GOT3 (cell line): ENCODE data around the gene PLPPR1.
"Not testable (repeated sequence)": the region's sequence is repeated elsewhere in the genome, so short reads cannot be mapped to it uniquely, and the experiment has no call there.

Source experiments
- DNase-seq: peaks from one replicate; lab custom pipeline; 2025; ENCODE audit warnings: mixed read lengths; lab: John Stamatoyannopoulos, UW

PLPPR1 gene

DNA sequence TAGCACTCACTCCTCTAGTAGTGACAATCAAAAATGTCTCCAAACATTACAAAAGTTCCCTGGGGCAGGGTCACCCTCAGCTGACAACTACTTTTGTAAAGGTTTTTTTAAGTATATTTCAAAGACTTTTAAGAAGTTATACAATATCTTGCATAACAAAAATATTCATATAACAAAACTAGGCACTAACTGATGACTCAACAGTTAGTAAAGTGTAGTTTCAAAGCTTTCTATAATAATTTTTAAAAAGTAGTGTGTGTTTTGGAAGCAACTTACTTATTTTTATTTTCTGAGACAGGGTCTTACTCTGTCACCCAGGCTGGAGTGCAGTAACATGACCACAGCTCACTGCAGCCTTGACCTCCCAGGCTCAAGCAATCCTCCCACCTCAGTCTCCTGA is 271.4 kb downstream of the PLPPR1 start:
- DNase-seq, result no peak

DNA sequence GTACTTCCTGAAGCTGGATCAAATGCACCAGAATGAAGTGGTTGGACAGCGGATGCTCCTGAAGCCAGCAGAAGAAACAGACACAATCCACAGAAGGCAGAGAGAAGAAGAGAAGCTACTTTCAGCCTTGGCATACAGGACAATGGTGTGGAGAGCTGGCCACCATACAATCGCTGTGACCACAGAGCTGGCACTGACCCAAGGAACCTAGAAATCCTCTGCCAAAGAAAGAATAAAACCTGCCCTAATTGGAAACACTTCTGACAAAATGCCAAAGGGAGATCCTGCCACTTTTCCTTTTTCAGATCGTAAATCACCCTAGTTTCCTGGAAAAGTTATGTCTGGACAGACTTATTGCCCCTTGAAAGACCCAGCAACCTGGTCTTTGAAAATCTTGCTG is 278.5 kb downstream of the PLPPR1 start:
- DNase-seq, result no peak

DNA sequence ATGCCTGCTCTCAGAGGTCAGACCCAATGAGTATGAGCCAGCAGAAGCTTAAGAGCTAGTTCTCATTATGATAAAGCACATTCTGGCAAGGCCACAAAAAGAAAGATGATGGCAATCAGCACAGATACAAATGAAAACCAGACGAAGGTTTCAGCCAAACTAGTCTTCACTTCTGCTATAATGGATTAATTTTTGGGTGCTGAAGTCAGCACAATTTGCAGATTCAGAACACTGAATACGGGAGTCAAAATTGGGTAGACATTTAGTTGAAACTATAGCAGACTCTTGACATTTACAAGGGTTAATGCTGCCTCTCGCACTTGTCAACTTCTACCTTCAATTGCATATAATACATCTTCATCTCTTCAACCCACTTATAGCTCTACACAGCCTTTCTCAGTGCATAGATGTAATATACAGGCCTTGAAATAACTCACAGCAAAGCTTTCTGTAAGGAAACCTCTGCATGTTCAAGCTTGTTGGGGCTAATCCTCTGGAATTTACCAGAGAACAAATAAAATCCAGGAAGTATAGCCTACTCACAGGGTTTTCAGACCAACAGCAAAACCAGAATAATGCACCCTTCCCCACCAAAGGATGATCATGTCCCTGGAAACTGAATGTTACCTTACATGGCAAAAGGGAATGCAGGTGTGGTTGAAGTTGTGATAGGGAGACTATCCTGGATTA is 279.1 kb downstream of the PLPPR1 start:
- DNase-seq, result no peak

DNA sequence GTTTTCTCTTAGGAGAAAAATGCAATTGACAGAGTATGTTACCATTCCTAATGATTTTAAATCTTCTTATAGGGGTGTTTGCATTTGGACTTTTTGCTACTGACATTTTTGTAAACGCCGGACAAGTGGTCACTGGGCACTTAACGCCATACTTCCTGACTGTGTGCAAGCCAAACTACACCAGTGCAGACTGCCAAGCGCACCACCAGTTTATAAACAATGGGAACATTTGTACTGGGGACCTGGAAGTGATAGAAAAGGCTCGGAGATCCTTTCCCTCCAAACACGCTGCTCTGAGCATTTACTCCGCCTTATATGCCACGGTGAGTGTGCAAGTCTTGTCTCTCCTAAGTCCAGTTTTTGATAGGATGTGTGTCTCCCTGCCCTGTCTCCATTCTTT is 280.6 kb downstream of the PLPPR1 start:
- no peak for DNase-seq

DNA sequence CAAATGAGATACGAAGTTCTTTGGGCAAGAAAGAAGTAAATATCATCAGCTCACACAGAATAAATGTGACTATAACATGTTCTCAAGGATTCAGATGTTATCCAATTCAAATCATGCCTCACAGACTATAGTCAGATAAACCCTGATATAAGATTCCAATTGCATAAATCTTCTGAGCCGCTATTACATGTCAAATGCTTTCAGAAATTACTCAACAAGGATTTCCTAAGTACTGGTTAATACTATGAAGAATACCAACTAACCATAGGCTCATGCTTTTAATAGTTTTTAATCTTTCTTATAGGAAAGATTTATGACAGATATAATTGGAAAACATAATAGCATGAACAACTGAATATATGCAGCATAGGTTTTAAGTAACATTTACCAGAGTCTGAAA is 282.7 kb downstream of the PLPPR1 start:
- no peak for DNase-seq

DNA sequence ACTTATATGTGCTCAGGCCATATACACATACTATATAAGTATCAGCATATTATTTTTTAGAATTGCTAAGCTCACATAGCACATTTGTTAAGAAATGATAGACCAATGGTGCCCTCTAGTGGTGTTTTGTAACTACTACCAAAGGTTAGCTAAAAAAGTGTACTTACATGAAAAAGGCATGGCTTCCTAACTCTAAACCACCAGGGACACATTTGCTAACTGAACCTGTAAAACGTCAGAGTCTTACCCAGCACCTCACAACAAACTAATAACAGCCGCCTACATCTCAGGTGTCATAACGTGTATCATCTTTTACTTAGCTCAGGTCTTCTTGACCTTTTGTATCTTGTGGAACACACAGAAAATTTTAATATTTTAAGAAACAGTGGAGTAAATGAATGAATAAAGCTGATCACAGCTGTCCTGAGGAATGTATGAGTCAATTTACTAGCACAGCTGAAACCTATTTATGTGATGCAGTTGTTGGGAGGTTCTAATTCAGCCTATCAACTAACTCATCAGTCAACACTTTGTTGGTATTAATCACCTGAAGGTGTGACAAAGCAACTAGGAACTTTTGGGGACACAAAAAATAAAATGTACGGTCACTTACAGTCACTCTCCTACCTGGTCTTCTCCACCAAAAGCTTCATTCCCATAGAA is 283.4 kb downstream of the PLPPR1 start:
- DNase-seq, result no peak

DNA sequence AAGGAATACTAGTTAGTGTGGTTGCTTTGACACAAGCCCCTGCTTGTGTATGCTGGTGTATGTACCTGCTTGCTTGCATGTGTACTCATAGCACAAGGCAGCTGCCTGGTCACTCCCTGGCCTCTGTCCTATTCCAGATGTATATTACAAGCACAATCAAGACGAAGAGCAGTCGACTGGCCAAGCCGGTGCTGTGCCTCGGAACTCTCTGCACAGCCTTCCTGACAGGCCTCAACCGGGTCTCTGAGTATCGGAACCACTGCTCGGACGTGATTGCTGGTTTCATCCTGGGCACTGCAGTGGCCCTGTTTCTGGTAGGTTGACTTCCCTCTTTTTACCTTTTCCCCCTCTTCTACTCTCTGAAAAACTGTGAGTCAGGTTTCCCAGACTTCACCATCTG is 284.1 kb downstream of the PLPPR1 start:
- no peak for DNase-seq

DNA sequence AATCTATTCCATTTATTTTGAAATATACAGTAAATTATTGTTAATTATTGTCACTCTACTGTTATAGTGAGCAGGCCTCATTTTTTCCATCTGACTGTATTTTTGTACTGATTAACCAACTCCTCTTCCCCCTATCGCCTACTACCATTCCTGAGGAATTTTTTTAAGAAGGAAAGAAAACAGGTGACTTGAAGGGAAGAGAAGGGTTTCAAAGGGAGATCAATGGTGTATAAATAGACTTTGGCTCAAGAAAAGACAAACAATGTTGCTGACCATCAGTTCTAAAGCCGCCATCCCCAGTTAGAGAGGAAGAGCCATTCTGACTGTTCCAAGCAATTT is 286.6 kb downstream of the PLPPR1 start:
- DNase-seq, result no peak

DNA sequence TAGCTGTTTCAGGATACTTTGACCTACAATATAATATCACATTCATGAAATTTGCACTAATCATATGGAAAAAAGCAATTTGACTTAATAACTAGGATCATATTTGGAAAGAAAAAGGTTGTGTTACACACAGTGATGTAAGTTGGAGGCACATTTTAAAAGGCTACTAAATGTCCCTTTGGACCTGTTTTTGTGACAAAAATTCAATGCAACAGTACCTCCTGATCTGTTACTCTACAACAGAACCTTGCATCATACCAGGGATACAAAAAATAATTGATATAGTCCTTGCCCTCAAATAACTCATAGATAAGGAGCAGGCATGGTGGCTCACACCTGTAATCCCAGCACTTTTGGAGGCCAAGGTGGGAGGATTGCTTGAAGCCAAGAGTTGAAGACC is 289.2 kb downstream of the PLPPR1 start:
- DNase-seq, result no peak

DNA sequence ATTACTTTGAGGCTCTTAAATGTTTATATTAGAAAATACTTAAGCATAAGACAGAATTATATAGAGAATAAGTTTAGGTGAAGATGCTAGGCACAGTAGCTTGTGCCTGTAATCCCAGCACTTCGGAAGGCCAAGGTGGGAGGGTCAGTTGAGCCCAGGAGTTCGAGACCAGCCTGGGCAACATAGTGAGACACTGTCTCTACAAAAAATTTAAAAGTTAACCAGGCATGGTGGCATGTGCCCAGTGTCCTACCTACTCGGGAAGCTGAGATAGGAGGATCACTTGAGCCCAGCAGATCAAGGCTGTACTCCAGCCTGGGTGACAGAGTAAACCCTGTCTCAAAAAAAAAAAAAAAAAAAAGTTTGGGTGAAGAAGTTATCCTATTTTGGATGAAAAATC is 294.6 kb downstream of the PLPPR1 start:
- no peak for DNase-seq

DNA sequence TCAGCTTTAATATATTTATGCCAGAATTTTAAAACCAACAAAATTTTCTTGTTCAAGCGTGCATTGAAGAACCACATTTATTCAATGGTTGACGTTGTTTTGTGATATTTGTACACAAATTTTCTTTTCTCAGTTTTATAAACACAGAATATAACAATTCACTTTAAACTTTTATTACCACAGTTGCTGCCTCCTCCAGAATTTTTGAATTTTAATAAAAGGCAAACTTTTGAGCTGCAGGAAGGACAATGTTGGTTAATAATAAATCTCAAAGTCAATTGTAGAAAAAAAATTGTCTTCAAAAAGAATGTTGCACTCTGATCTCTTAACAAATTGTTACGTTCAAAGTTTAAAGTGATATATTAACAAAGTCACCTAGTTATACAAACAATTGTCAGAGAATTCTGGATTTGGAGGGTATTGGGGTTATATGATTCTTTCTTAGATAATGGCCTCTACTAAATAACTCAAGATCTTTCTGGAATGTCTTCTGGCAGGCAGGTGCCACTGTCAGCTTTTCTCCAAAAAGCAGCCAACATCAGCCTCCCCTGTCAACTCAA is 295.8 kb downstream of the PLPPR1 start:
- no peak for DNase-seq

DNA sequence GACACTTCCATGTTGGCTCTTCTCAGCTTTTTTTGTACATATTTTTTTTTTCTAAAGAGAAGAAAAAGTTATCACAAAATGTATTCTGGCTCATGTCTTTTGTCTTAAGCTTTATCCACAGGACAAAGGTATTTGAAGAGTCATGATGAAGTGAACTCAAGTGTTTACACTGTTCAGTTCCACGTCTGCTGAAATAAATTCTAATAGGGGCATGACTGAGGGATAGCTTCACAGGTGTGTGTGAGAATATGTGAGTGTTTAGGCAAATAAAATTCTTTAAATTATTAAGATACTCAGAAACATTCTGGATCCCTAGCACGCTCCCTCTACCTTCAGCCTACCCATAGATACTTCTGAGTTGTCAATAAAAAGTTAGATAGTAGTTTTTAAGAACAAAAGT is 296.5 kb downstream of the PLPPR1 start:
- DNase-seq, result no peak

DNA sequence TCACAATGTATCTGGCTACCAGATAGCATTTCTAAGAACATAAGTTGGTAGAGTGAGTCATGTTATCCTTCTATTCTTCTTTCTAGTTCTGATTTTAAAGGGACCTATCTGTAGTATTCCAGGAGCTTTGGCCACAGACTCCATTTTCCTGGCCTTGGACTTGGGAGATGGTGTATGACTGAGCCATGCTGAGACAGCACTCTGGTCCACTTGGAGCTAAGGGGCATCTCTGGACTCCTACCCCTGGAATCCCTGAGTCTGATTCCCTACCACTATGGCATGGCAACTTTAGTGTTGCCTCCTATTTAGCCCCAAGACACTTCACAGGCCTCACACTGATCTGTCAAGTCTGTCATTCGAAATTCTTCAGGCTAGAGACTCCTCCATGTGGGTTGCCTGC is 297.5 kb downstream of the PLPPR1 start:
- DNase-seq, result no peak

DNA sequence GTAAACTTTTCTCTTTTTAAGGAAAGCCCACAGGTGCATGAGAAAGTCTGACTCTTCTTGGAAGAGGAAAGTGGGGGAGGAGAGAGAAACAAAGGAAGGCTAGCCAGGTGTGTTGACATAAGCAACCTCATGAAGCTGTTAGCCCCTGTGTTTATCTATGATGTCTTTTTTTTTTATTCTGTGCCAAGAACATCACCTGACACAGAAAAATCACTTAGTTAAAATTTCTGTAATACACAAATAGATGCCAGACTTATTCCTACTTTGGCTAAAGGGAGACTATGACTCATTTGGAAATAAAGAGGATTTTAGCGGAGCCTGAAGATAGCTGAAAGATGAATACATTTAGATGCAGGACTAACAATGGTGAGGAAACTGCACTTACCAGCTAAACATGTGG is 298.0 kb downstream of the PLPPR1 start:
- DNase-seq, result no peak

DNA sequence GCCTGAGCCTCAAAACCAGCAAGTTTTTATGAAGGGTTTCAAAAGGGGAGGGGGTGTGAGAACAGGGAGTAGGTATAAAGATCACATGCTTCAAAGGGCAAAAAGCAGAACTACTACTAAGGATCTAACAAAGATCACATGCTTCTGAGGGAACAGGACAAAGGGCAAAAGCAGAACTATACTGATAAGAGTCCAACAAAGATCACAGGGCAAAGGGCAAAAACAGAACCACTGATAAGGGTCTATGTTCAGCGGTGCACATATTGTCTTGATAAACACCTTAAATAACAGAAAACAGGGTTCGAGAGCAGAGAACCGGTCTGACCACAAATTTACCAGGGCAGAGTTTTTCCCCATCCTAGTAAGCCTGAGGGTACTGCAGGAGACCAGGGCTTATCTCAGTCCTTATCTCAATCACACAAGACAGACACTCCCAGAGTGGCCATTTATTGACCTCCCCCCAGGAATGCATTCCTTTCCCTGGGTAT is 298.9 kb downstream of the PLPPR1 start:
- not testable (repeated sequence) for DNase-seq

DNA sequence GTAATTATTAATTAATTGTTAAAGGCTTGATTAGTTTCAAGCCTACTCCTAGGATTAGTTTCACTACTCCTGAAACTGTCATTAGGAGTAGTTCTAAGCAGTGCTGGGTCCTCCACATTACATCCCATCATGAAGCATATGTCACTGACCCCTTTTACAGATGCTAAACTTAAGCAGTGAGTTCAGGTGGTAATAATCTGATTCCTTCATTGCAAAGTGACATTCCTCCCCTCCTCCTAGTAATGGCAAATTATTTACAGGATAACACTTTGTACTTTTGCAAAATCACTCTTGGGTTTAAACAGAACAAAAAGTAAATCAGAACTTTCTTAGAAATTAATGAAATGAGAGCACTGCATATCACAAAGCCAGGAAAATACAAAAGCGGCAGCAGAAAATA is 303.8 kb downstream of the PLPPR1 start:
- DNase-seq, result no peak

DNA sequence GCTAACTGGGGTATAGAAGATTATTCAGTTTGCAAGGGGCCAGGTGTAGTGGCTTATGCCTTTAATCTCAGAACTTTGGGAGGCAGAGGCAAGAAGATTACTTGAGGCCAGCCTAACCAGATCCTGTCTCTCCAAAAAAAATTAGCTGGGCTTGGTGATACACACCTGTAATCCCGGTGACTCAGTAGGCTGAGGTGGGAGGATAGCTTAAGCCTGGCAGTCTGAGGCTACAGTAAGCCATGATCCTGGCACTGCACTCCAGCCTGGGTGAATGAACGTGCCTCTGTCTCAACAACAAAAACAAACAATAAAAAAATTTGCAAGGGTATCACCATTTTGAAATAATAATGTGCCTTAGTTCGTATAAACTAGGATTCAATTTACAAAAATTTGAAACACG is 305.0 kb downstream of the PLPPR1 start:
- no peak for DNase-seq

DNA sequence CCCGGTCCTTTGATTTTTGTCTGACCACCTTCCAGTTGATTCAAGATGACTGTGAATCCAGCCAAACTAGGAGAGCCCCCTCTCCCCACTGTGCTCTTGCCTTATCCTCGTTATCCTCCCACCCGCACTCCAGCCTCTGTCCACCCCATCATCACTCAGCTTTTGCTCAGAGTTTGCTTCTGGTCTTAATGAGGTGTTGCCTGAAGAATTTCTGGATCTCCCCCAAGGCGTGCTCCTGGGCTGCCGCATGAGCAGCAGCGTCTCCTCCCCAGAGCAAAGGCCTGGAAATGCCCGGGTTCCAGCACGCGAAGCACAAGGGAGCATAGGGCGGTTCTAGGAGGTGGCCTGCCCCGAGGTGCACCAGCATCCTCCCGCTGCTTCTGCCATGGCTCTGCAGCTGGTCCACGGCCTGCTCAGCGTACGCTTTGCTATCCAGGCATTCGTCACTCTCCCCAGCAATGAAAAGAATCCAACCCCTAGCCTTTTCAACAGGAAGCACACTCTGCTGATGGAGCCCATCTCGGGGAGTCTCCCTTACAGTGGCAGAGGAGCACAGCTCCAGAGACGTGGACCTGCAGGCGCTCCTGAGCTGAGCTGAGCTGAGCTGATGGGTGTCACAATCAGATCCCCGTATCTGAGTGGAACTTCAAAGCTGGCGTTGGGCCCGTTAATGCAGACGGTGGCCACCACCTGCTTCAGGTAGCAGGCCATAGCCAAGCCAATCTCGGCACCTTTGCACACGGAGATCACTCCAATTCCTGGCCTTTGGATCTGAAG is 305.6 kb downstream of the PLPPR1 start:
- no peak for DNase-seq

DNA sequence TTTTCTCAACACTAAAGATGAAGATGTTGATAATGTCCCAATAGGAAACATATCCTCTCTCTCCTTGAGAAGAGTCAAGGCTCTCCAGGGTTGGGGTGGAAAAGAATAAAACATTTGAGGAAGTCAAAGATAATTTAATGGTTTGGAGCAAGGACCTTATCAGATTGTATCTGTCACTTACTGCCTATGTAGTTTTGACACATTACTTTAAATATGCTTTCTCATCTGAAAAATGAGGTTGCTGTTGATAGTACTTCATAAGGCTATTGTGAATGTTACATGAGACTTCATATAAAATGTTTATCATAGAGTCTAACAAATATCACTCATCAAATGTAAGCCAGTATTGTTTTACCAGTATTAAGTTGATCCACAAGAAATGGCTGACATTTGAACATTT is 307.6 kb downstream of the PLPPR1 start:
- DNase-seq, result no peak

DNA sequence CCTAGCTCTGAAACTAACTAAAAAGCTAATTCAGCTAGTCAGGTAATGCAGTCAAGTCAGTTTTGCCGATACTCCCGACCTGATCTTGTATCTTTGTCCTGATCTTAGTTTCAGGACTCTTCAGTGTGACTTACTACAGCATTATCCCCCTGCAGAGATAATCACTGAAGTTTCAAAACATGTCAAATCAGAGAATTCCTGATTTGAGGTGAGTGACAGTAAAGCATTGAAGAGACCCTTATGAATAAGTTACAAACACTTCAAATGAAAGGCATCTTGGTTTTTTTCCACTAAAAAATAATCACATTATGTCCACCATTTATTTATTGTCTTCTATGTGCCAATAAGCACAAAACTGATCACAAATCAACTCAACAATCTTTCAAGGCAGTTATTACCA is 308.7 kb downstream of the PLPPR1 start:
- no peak for DNase-seq

DNA sequence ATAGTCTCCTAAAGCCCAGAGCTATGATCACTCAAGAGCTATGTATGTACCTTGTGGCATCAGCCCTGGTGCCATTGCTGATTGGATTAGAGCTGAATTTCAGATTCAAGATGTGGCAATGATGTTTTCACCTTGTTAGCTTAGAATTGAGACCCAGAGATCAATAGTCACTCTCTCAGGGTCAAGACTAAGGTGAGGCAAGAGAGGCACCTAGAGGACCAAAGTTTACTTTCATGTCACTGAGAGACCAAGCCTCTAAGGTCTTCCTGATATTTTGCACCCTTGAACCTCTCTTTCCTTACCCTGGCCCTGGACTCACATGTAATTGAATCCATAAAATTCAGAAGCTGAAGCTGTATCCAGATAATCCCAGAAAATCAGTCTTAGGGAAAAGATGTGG is 313.4 kb downstream of the PLPPR1 start:
- DNase-seq, result no peak

DNA sequence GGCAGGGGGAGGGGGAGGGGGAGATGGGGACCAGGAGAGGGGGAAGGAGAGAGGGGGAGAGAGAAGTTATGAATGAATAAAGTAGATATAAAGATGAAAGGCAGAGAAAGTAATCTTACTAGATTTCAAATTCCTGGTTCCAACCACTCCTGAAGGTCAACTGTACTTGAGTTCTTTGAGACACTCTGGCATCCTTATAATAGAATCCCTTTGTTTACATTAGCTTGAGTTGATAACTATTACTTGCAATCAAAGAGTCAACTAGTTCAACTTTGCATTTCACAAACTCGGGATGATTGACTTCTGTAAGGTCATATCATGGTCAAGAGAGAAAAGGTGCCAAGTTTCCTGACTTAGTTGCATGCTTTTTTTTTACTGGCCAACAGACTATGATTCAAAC is 314.1 kb downstream of the PLPPR1 start:
- no peak for DNase-seq

DNA sequence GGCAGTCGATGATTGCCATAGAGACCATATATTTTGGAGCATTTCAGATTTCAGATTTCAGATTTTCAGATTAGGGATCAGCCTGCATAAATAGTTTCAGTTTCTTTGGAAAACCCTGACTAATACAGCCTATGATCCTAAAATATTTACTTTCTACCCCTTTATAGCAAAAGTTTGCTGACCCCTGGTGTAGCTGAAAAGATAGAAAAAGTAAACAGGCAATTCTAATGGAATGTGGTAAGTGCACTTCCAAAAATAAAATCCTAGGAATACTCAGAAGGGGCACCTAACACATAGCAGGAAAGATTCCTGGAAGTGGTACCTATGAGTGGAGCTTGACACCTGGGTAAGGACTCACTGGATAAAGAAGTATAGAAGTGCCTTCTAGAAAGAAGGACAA is 321.8 kb downstream of the PLPPR1 start:
- DNase-seq, result no peak
